DOHH2 (cell line): ENCODE measurements around the gene RHOT1.
A peak's percentile ranks its signal among the peaks of the same experiment; 100 is the strongest.
"Not testable (repeated sequence)": the region's sequence is repeated elsewhere in the genome, so short reads cannot be mapped to it uniquely, and the experiment has no call there.

Experiments used
- H3F3A ChIP-seq: fragments of 200-600 bp; sonication (generic), shearing (Covaris generic); 2 replicates; pipeline ENCODE4 v1.6.0; 2016; ENCODE audit warnings: antibody characterized with exemption, mild to moderate bottlenecking; ENCODE audit not compliant: control insufficient read depth, insufficient read depth
- H3K27ac ChIP-seq: fragments of 200-600 bp; sonication (generic); 2 replicates; pipeline ENCODE4 v1.5.1; 2014; ENCODE audit warnings: low read depth, mild to moderate bottlenecking, low read length, moderate library complexity
- H3K27me3 ChIP-seq: fragments of 200-600 bp; sonication (generic); 2 replicates; pipeline ENCODE4 v1.6.1; 2014; ENCODE audit warnings: mild to moderate bottlenecking, low read length, mixed read lengths; ENCODE audit not compliant: control insufficient read depth
- H3K36me3 ChIP-seq: fragments of 200-600 bp; sonication (generic); 2 replicates; pipeline ENCODE4 v1.6.1; 2014; ENCODE audit warnings: mild to moderate bottlenecking, low read length, moderate library complexity, mixed read lengths; ENCODE audit not compliant: control insufficient read depth
- H3K4me1 ChIP-seq: fragments of 200-600 bp; sonication (generic); 2 replicates; pipeline ENCODE4 v1.6.1; 2014; ENCODE audit warnings: mild to moderate bottlenecking, low read length, mixed read lengths; ENCODE audit not compliant: control insufficient read depth
- H3K4me2 ChIP-seq: fragments of 200-600 bp; sonication (generic); 2 replicates; pipeline ENCODE4 v1.6.0; 2014; ENCODE audit warnings: mild to moderate bottlenecking, low read length, moderate library complexity
- H3K4me3 ChIP-seq: fragments of 200-600 bp; sonication (generic); 2 replicates; pipeline ENCODE4 v1.5.1; 2014; ENCODE audit warnings: mild to moderate bottlenecking, low read length, mixed read lengths
- H3K79me2 ChIP-seq: fragments of 200-600 bp; sonication (generic); 2 replicates; pipeline ENCODE4 v1.6.1; 2014; ENCODE audit warnings: mild to moderate bottlenecking, low read length, mixed read lengths; ENCODE audit not compliant: control insufficient read depth
- H3K9me2 ChIP-seq: fragments of 200-600 bp; sonication (generic); replicated peaks from 2 replicates; pipeline ENCODE4 v1.6.1; 2014; ENCODE audit warnings: mild to moderate bottlenecking, low read length, mixed read lengths; ENCODE audit not compliant: control insufficient read depth
- H3K9me3 ChIP-seq: fragments of 200-600 bp; sonication (generic); 2 replicates; pipeline ENCODE4 v1.6.1; 2014; ENCODE audit warnings: antibody characterized with exemption, low read length, mixed read lengths; ENCODE audit not compliant: control insufficient read depth, insufficient read depth
- H4K20me1 ChIP-seq: fragments of 200-600 bp; sonication (generic); 2 replicates; pipeline ENCODE4 v1.6.0; 2014; ENCODE audit warnings: low read depth, mild to moderate bottlenecking, antibody characterized with exemption, low read length, moderate library complexity; ENCODE audit not compliant: control insufficient read depth, insufficient read depth
- CTCF ChIP-seq: fragments of 200-600 bp; sonication (generic); IDR thresholded peaks from one replicate; pipeline ENCODE4 v1.5.1; 2014; ENCODE audit warnings: antibody characterized with exemption, mild to moderate bottlenecking, low read depth, low read length; ENCODE audit not compliant: poor library complexity, severe bottlenecking
- EZH2phosphoT487 ChIP-seq: fragments of 200-600 bp; sonication (generic); IDR thresholded peaks from 2 replicates; pipeline ENCODE4 v1.6.1; 2017; ENCODE audit warnings: borderline replicate concordance, mild to moderate bottlenecking, antibody characterized with exemption, low read length, moderate library complexity, mixed read lengths

RHOT1 gene

DNA sequence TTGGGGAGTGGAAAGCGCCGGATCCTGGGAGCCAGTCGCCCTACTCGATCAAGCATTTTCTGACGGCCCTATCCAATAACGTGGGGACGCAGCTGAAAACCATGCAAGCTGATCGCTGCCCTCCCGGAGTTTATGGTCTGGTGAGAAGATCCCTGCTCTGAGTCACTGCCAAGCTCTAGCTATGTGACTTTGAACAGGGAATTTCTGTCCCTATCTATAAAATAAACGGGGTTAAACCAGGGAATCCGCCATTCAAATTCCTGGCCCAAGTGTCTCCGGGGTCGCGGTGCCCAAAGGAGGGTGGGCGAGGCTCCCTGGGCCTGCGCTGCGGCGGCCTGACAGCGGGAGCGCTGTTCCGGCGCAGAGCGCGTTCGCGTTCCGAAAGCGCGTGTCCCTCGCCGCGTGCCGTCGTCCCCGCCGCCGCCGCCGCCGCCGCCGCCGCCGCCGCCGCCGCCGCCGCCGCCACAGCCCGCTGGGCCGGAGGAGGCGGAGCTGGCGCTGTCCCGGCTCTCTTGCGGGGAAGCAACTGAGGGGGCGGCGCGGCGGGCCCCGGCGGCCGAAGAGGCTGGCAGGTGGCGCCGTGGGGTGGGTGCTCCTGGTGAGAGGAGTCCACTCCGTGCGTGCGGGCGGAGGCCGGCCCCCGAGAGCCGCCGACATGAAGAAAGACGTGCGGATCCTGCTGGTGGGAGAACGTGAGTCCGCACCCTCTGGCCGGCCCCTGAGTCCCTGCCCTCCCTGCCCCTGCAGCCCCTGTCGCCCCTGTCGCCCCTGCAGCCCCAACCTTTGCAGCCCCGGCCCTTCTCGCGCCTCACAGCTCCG, at the start of gene RHOT1:
Gene RHOT1, plus strand, starts transcription at position 465 of the 819 bp plus-strand sequence. Its CDS starts 191 bp downstream, at position 656.
- Histone ChIP-seq H3F3A (peaks cover 6% of the 10 kb centered on the region; the same call in 1 of the 2 replicates), H3K4me1 (peaks cover 23% of the 10 kb centered on the region), H4K20me1 (no peaks in the 10 kb centered on the region), H3K9me3 (no peaks in the 10 kb centered on the region), H3K27ac (peak within 1 kb of the TSS; percentile 38), H3K79me2 (peaks cover 40% of the 10 kb centered on the region), H3K4me2 (peak within 1 kb of the TSS; percentile 81), H3K27me3 (no peaks in the 10 kb centered on the region), H3K9me2 (no peaks in the 10 kb centered on the region), H3K4me3 (peak within 1 kb of the TSS; percentile 98), H3K36me3 (peaks cover 9% of the 10 kb centered on the region; the same call in 1 of the 2 replicates)
- no peak for TF ChIP-seq EZH2phosphoT487
- TF ChIP-seq CTCF, result peak; percentile 68

DNA sequence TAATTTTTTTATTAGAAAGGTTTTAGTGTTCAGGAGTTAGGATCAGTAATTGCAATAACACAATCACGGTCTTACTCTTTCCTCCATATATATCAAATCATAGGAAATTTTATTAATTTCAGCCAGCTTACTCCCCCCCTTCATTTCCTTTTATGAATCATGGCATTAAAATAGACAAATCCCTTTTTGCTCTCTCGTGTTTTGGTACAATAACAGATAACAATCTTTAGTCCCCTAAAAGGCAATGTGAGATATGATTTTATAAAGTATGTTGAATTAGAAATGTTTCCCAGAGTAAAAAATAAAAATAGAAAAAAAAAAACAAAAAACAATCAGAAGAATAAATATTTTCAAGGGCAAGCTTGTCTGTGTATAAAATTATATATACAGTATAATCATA, 42.6 kb upstream of the RHOT1 start:
- Histone ChIP-seq H3K9me3 (no peaks in the 10 kb centered on the region), H3K27me3 (peaks cover 8% of the 10 kb centered on the region; the same call in 1 of the 2 replicates), H3F3A (no peaks in the 10 kb centered on the region), H3K79me2 (no peaks in the 10 kb centered on the region), H3K9me2 (no peaks in the 10 kb centered on the region), H3K27ac (no peak overlapping the region), H3K4me3 (no peak overlapping the region), H3K4me1 (no peaks in the 10 kb centered on the region), H3K36me3 (no peaks in the 10 kb centered on the region), H3K4me2 (no peak overlapping the region), H4K20me1 (no peaks in the 10 kb centered on the region)
- TF ChIP-seq CTCF (no peak), EZH2phosphoT487 (no peak)

DNA sequence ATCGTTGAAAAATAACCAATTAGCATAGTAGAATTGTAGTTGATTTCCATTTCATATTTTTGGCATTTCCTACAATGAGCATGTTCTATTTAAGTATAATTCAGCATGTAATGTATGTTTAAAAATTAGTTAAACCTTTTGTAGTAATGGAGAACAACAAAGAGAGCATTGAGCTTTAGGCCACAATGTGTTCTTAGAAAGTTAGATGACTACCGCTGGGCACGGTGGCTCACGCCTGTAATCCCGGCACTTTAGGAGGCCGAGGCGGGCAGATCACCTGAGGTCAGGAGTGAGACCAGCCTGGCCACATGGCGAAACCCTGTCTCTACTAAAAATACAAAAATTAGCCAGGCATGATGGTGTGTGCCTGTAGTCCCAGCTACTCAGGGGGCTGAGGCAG, 42.0 kb upstream of the RHOT1 start:
- not testable (repeated sequence) for H3K4me3 ChIP-seq, H3K9me3 ChIP-seq

GRCh38 chr17:32100971-32101631, 41.2 kb upstream of the RHOT1 start:
- H3K79me2 ChIP-seq, result no peaks in the 10 kb centered on the region
- H4K20me1 ChIP-seq, result no peaks in the 10 kb centered on the region
- H3K36me3 ChIP-seq, result no peaks in the 10 kb centered on the region
- no peak overlapping the region for H3K27ac ChIP-seq
- TF ChIP-seq CTCF (no peak), EZH2phosphoT487 (no peak)
- no peaks in the 10 kb centered on the region for H3K9me3 ChIP-seq
- H3K4me3 ChIP-seq, result no peak overlapping the region
- H3K27me3 ChIP-seq, result peaks cover 8% of the 10 kb centered on the region; the same call in 1 of the 2 replicates
- H3K4me1 ChIP-seq, result no peaks in the 10 kb centered on the region
- no peaks in the 10 kb centered on the region for H3K9me2 ChIP-seq
- no peaks in the 10 kb centered on the region for H3F3A ChIP-seq
- H3K4me2 ChIP-seq, result no peak overlapping the region

More for the DNA sequence above, 42.0 kb upstream of the RHOT1 start:
- H3F3A ChIP-seq, H3K4me2 ChIP-seq, H3K27me3 ChIP-seq, H3K9me2 ChIP-seq, H3K79me2 ChIP-seq, H4K20me1 ChIP-seq, H3K4me1 ChIP-seq, H3K36me3 ChIP-seq, H3K27ac ChIP-seq: not testable (repeated sequence)
